HG02840 (cell line): ENCODE data around the gene MRM3.
"Not testable (repeated sequence)": the region's sequence is repeated elsewhere in the genome, so short reads cannot be mapped to it uniquely, and the experiment has no call there.

ENCODE experiments used
- ATAC-seq: cut with Tn5 transposase; IDR thresholded peaks from one replicate; pipeline ENCODE4 v1.9.1; 2021; ENCODE audit warnings: mild to moderate bottlenecking, moderate library complexity, moderate number of reproducible peaks; ENCODE audit not compliant: unreplicated experiment, low FRiP score

Gene MRM3

GRCh38 chr17:781805-782731 is at the start of gene MRM3, which contains the start of gene GLOD4:
Gene MRM3, plus strand, starts transcription at chr17:782353. Its CDS starts 26 bp downstream, at chr17:782379.
Gene GLOD4, minus strand, starts transcription at chr17:782280. Its CDS starts 25 bp downstream, at chr17:782255.
- ATAC-seq = peak; percentile 90

GRCh38 chr17:732902-733720 is 49.0 kb upstream of the MRM3 start:
- ATAC-seq = no peak

GRCh38 chr17:733743-734142 is 48.4 kb upstream of the MRM3 start:
- ATAC-seq = no peak

- no peak for ATAC-seq
Observed at GRCh38 chr17:737561-738113, 44.5 kb upstream of the MRM3 start.

GRCh38 chr17:740240-741017 is 41.7 kb upstream of the MRM3 start:
- ATAC-seq = peak; percentile 69

- ATAC-seq = no peak
Observed at GRCh38 chr17:742147-742793, 39.9 kb upstream of the MRM3 start.

- no peak for ATAC-seq
Observed at GRCh38 chr17:743139-743538, 39.0 kb upstream of the MRM3 start.

GRCh38 chr17:744937-745336 is 37.2 kb upstream of the MRM3 start:
- ATAC-seq = no peak

- ATAC-seq = no peak
Observed at GRCh38 chr17:745406-745805, 36.7 kb upstream of the MRM3 start.

- no peak for ATAC-seq
Observed at GRCh38 chr17:746181-746580, 36.0 kb upstream of the MRM3 start.

- ATAC-seq = no peak
Observed at GRCh38 chr17:746783-747629, 35.1 kb upstream of the MRM3 start.

- ATAC-seq = not testable (repeated sequence)
Observed at GRCh38 chr17:748604-749003, 33.5 kb upstream of the MRM3 start.

GRCh38 chr17:749359-749758 is 32.8 kb upstream of the MRM3 start:
- not testable (repeated sequence) for ATAC-seq

- no peak for ATAC-seq
Observed at GRCh38 chr17:750431-751037, 31.6 kb upstream of the MRM3 start.

GRCh38 chr17:751269-752001 is 30.7 kb upstream of the MRM3 start:
- ATAC-seq = peak; percentile 31

- ATAC-seq = peak; percentile 80
Observed at GRCh38 chr17:752002-752619, 30.0 kb upstream of the MRM3 start, which contains the start of gene GEMIN4. Gene GEMIN4, minus strand, starts transcription at chr17:752264. Its CDS starts 122 bp downstream, at chr17:752142.

- ATAC-seq = peak; percentile 4
Observed at GRCh38 chr17:752620-753219, 29.4 kb upstream of the MRM3 start.
